GM12875 (cell line): ENCODE measurements around the gene TNKS1BP1.

Source experiments
- H3K4me3 ChIP-seq: one replicate; pipeline ENCODE4 v1.5.1; 2011; ENCODE audit warnings: low read depth, low read length, control low read depth
- CTCF ChIP-seq: IDR thresholded peaks from 2 replicates; pipeline ENCODE4 v1.5.1; 2011; ENCODE audit warnings: low read depth, mild to moderate bottlenecking, control low read depth, inconsistent platforms, low read length, moderate library complexity, borderline replicate concordance; ENCODE audit not compliant: insufficient read depth

Gene TNKS1BP1

GRCh38 chr11:57345555-57346211 lies 20.9 kb upstream of the TNKS1BP1 start:
- H3K4me3 ChIP-seq = no peak overlapping the region
- TF ChIP-seq CTCF = peak; percentile 68

GRCh38 chr11:57344826-57345225 lies 20.1 kb upstream of the TNKS1BP1 start:
- TF ChIP-seq CTCF = 0 out of 2 replicates have a peak, but pooled peaks have one; percentile 2

GRCh38 chr11:57343825-57344224 lies 19.1 kb upstream of the TNKS1BP1 start:
- no peak for TF ChIP-seq CTCF
- no peak overlapping the region for H3K4me3 ChIP-seq

More at GRCh38 chr11:57344826-57345225, 20.1 kb upstream of the TNKS1BP1 start:
- H3K4me3 ChIP-seq = no peak overlapping the region

- no peak overlapping the region for H3K4me3 ChIP-seq
- no peak for TF ChIP-seq CTCF
These were observed 17.9 kb upstream of the TNKS1BP1 start for GRCh38 chr11:57342702-57343101.

GRCh38 chr11:57341250-57341808 lies 16.6 kb upstream of the TNKS1BP1 start:
- H3K4me3 ChIP-seq = no peak overlapping the region
- TF ChIP-seq CTCF = no peak

- no peak overlapping the region for H3K4me3 ChIP-seq
- no peak for TF ChIP-seq CTCF
These were observed 15.4 kb upstream of the TNKS1BP1 start for GRCh38 chr11:57340039-57340615.

- no peak for TF ChIP-seq CTCF
- no peak overlapping the region for H3K4me3 ChIP-seq
These were observed 14.6 kb upstream of the TNKS1BP1 start for GRCh38 chr11:57339328-57339727.
